Endodermal cell (in vitro differentiated cells): ENCODE data around the gene PYGL. TPM values are rescaled to one million over a fixed set of nuclear protein-coding genes. Genes with fewer than 3 reads are reported as not detected.
"Not testable (repeated sequence)": the region's sequence is repeated elsewhere in the genome, so short reads cannot be mapped to it uniquely, and the experiment has no call there.

Source experiments
- DNase-seq: peaks from one replicate; pipeline ENCODE4 v3.0.0-alpha.2; 2017
- H3K27ac ChIP-seq: 2 replicates; pipeline ENCODE4 v1.5.1; 2013; ENCODE audit warnings: mild to moderate bottlenecking, low read depth, low read length, moderate library complexity
- H3K27me3 ChIP-seq: 2 replicates; pipeline ENCODE4 v1.6.1; 2013; ENCODE audit warnings: mild to moderate bottlenecking, low read length, moderate library complexity; ENCODE audit not compliant: insufficient read depth, control insufficient read depth, poor library complexity, severe bottlenecking
- H3K36me3 ChIP-seq: 2 replicates; pipeline ENCODE4 v1.7.0; 2013; ENCODE audit warnings: mild to moderate bottlenecking, low read length, moderate library complexity; ENCODE audit not compliant: control insufficient read depth, insufficient read depth
- H3K4me1 ChIP-seq: one replicate; pipeline ENCODE4 v1.7.0; 2013; ENCODE audit warnings: low read length; ENCODE audit not compliant: control insufficient read depth, insufficient read depth
- H3K4me3 ChIP-seq: 2 replicates; pipeline ENCODE4 v1.5.1; 2013; ENCODE audit warnings: mild to moderate bottlenecking, low read length, moderate library complexity
- H3K9ac ChIP-seq: 2 replicates; pipeline ENCODE4 v1.6.1; 2013; ENCODE audit warnings: mild to moderate bottlenecking, low read length, moderate library complexity; ENCODE audit not compliant: poor library complexity, severe bottlenecking; ENCODE audit errors: extremely low read depth
- H3K9me3 ChIP-seq: 2 replicates; pipeline ENCODE4 v1.6.1; 2013; ENCODE audit warnings: mild to moderate bottlenecking, low read length, moderate library complexity; ENCODE audit not compliant: control insufficient read depth
- H3K27ac Mint-ChIP-seq: 2 replicates; pipeline ENCODE4 v1.8.0; 2020; ENCODE audit warnings: mixed read lengths
- H3K27me3 Mint-ChIP-seq: 2 replicates; pipeline ENCODE4 v1.8.0; 2021; ENCODE audit warnings: mild to moderate bottlenecking, mixed read lengths; ENCODE audit not compliant: insufficient read depth
- H3K36me3 Mint-ChIP-seq: 2 replicates; pipeline ENCODE4 v1.8.0; 2020; ENCODE audit warnings: low read depth, mixed read lengths
- H3K4me1 Mint-ChIP-seq: 2 replicates; pipeline ENCODE4 v1.8.0; 2020; ENCODE audit warnings: mixed read lengths
- H3K4me3 Mint-ChIP-seq: 2 replicates; pipeline ENCODE4 v1.8.0; 2020; ENCODE audit warnings: mild to moderate bottlenecking, moderate library complexity, mixed read lengths
- H3K9me3 Mint-ChIP-seq: 2 replicates; pipeline ENCODE4 v1.8.0; 2020; ENCODE audit warnings: mild to moderate bottlenecking, mixed read lengths
- CTCF ChIP-seq: fragments of 200-600 bp; sonication (generic); conservative IDR thresholded peaks from 2 replicates; pipeline ENCODE4 v1.5.0; 2021; ENCODE audit warnings: antibody characterized with exemption, mild to moderate bottlenecking
- WGBS, 2 experiments: methylation state at CpG; one replicate each; pipeline versions ENCODE4 v1.1.5 to v1.1.7; 2013; ENCODE audit warnings: missing lambda C conversion rate in 2 of 2, mixed read lengths in 1 of 2; ENCODE audit not compliant: insufficient coverage in 1 of 2, insufficient read length in 1 of 2; 5-methylcytosine and 5-hydroxymethylcytosine counted together
- total RNA-seq, 2 donors: library from RNA; stranded (reverse); fragmentation: NEBNext Ultra II Directional in 1 of 2; extraction: Animal tissue kit (Norgen Biotek cat#: 25700) in 1 of 2; gene quantifications; 2 replicates in 1 of 2; 3 replicates in 1 of 2; pipeline ENCODE4 v1.2.1, GENCODE V29; 2021

Gene PYGL
- total RNA-seq, 2 donors from 2014 or later: 38.1 to 41.5 TPM

GRCh38 chr14:50961605-50962221 is 17.4 kb upstream of the PYGL start:
- H3K36me3 Mint-ChIP-seq: no peaks in the 10 kb centered on the region
- Histone ChIP-seq H3K4me1 (no peaks in the 10 kb centered on the region), H3K36me3 (no peaks in the 10 kb centered on the region), H3K27ac (no peak overlapping the region), H3K9me3 (no peaks in the 10 kb centered on the region), H3K27me3 (no peaks in the 10 kb centered on the region), H3K9ac (no peak overlapping the region), H3K4me3 (no peak overlapping the region)
- WGBS, 2 experiments: 93 to 100% methylated on average over 2 of the region's 2 CpGs
- H3K27me3 Mint-ChIP-seq: peaks cover 2% of the 10 kb centered on the region
- no peak for DNase-seq
- H3K9me3 Mint-ChIP-seq: peaks cover under 1% of the 10 kb centered on the region
- H3K27ac Mint-ChIP-seq: no peak overlapping the region
- no peak overlapping the region for H3K4me3 Mint-ChIP-seq
- no peaks in the 10 kb centered on the region for H3K4me1 Mint-ChIP-seq
- TF ChIP-seq CTCF: no peak

- H3K27me3 Mint-ChIP-seq: peaks cover 2% of the 10 kb centered on the region
- TF ChIP-seq CTCF: no peak
- no peaks in the 10 kb centered on the region for H3K36me3 Mint-ChIP-seq
- Histone ChIP-seq H3K4me1 (no peaks in the 10 kb centered on the region), H3K9ac (no peak overlapping the region), H3K27me3 (no peaks in the 10 kb centered on the region), H3K27ac (no peak overlapping the region), H3K9me3 (no peaks in the 10 kb centered on the region), H3K36me3 (no peaks in the 10 kb centered on the region), H3K4me3 (no peak overlapping the region)
- peaks cover 1% of the 10 kb centered on the region for H3K9me3 Mint-ChIP-seq
- no peak overlapping the region for H3K27ac Mint-ChIP-seq
- DNase-seq: no peak
- H3K4me1 Mint-ChIP-seq: peaks cover 3% of the 10 kb centered on the region
- WGBS, 2 experiments: 90 to 100% methylated on average over 3 of the region's 3 CpGs
- no peak overlapping the region for H3K4me3 Mint-ChIP-seq
These were observed 13.0 kb upstream of the PYGL start for GRCh38 chr14:50957296-50957695.

GRCh38 chr14:50956421-50956820 is 12.1 kb upstream of the PYGL start:
- 90 to 99% methylated on average over 10 to 31 of the region's 32 CpGs for WGBS, 2 experiments
- H3K9ac ChIP-seq, H3K27me3 ChIP-seq, H3K9me3 Mint-ChIP-seq, H3K36me3 Mint-ChIP-seq, H3K4me3 Mint-ChIP-seq, H3K27me3 Mint-ChIP-seq, DNase-seq, H3K4me3 ChIP-seq, H3K27ac Mint-ChIP-seq, H3K9me3 ChIP-seq, H3K27ac ChIP-seq, H3K36me3 ChIP-seq, H3K4me1 Mint-ChIP-seq, H3K4me1 ChIP-seq: not testable (repeated sequence)
